NCI-H187 (cell line): ENCODE results near the gene UTP25.
"Not testable (repeated sequence)": the region's sequence is repeated elsewhere in the genome, so short reads cannot be mapped to it uniquely, and the experiment has no call there.

Experiments used
- DNase-seq, 2 experiments: peaks; one replicate each; lab custom pipeline; 2025; lab: John Stamatoyannopoulos, UW

UTP25 gene

DNA sequence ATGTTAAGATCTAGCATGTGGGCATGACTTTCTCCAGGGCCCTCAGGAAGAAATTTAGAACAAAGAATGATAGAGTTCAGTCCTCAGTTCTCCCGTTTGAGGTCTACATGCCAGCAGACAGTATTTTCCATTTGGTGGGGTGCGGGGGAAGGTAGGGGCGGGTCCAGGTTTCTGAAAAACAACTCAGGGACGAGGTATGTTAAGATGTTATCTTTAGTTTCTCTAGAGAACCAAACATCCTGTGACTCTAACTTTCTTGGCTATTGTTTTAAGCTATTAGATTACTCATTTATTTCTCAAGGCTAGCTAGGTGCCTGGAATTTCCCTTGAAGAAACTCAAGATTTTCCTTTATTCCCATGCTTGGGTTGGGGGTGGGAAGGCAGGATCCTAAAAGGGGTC is 67.9 kb downstream of the UTP25 start:
- DNase-seq, result no peak

DNA sequence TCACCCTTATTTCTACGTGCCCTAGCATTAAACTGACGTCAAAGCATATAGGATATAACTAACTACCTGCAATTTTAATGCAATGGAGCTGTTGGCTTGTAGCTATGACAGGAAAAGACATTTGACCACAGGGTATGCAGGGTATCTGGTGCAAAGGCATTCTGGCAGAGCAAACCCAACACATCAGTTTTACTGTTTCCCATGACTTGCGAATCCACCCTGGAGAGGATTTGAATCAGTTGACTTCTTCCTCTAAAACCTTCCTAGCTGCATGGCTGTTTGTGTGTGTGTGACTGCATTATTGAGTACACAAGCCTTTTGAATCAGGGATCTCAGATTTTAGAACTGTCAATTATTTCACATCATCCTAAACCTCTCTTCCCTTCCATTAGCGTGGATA is 68.6 kb downstream of the UTP25 start:
- no peak for DNase-seq

DNA sequence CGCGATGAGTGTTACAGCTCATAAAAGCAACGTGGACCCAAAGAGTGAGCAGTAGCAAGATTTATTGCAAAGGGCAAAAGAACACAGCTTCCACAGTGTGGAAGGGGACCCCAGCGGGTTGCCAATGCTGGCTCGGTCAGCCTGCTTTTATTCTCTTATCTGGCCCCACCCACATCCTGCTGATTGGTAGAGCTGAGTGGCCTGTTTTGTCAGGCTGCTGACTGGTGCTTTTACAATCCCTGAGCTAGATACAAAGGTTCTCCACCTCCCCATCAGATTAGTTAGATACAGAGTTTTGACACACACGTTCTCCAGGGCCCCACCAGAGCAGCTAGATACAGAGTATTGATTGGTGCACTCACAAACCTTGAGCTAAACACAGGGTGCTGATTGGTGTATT is 70.5 kb downstream of the UTP25 start:
- DNase-seq, result not testable (repeated sequence)

DNA sequence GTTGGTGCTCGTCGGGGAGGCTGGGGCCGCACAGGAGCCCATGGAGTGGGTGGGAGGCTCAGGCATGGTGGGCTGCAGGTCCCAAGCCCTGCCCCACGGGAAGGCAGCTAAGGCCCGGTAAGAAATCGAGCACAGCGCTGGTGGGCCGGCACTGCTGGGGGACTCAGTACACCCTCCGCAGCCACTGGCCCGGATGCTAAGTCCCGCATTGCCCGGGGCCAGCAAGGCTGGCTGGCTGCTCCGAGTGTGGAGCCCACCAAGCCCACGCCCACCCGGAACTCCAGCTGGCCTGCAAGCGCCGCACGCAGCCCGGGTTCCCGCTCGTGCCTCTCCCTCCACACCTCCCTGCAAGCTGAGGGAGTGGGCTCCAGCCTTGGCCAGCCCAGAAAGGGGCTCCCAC is 71.1 kb downstream of the UTP25 start:
- not testable (repeated sequence) for DNase-seq

DNA sequence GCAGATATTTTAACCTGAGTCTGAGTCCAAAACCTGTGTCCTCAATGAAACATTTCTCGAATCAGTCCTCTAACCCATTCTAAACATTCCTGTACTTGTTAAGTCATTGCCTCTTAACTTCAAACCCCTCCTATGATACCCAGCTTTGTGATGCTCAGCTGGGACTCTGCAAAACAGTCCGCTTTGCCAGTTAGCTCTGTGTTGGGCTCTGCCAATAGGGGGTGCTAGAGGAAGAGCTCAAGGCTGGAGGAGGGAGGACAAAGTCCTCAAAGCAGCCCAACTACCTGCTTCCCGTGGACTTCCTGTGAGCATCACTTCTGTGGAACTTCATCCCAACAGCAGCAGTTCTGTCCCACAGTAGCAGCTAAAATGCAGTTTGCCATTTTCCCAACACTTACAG is 72.2 kb downstream of the UTP25 start:
- DNase-seq, result no peak

DNA sequence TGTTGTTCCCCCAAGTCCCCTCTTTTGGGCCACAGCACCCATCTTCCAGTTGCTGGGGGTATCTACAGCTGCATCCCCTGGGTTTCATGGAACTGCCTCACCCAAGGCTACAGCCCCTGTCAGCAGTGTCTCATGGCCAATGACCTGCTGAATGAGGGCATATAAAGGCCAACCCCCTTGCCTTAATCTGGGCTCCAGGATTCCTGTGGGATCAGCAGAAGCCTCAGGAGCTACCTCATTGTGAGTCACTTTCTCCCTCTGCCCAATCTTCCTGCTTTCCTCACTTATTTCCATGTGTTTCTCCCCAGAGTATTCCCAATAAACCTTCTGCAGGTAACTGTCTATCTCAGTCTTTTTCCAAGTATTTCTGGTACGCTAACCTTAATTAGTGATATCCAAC is 73.0 kb downstream of the UTP25 start:
- DNase-seq, result no peak

DNA sequence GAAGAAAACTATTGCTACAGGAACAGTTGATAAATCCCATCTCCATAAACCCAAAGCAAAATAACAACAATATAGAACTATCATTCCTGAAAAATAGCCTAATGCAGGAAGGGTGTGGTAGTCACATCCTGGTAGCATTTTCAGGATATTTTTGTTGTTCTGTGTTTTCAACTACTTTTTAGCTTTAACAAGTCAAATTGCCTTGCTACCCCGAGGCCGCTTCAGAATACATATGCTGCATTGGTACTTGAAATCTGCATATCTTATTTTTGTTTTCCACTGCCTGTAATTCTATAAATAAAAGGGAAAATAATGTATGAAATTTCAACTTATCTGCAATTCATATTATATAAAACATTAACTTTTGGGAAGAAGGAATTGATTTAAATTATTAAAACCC is 73.4 kb downstream of the UTP25 start:
- no peak for DNase-seq

DNA sequence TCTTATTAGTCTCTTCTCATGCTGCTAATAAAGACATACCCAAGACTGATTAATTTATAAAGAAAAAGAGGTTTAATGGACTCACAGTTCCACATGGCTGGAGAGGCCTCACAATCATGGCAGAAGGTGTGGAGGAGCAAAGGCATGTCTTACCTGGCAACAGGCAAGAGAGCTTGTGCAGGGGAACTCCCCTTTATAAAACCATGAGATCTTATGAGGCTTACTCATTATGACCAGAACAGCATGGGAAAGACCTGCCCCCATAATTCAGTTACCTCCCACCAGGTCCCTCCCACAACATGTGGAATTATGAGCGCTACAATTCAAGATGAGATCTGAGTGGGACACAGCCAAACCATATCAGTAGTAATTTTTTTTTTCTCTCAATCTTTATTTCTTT is 77.0 kb downstream of the UTP25 start:
- not testable (repeated sequence) for DNase-seq
